Measurements from ENCODE around the gene PRMT7.

The PRMT7 gene

DNA sequence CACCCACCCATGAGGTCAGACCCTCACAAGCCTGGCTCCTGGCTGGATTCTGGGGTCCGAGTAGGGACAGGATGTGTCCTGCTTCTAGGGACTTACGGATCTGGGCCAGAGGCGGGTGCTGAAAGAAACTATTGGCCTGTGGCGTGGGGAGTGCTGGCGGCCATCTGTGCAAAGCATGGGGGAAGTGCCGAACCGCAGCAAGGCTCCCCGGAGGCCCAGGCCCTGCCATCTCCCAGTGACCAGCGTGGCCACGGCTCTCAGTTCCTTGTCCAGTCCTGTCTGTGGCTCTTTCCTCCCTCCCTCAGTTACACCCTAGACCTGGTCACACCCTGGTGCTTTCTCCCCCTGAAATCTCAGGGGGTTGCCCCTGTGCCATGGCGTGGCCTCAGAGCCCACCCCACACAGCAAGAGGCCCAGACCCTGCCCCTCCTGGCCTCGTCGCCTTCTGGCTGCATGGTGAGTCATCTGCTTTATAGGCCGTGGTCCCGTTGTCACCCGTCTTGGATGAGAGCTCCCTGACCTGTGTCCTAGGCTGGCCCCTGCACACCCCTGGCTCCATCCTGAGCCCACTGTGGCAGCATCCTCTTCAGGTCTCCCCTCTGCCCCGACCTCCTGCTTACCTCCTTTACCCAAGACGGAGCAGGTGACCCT, 54.5 kb downstream of the PRMT7 start:
- no peak for DNase-seq

DNA sequence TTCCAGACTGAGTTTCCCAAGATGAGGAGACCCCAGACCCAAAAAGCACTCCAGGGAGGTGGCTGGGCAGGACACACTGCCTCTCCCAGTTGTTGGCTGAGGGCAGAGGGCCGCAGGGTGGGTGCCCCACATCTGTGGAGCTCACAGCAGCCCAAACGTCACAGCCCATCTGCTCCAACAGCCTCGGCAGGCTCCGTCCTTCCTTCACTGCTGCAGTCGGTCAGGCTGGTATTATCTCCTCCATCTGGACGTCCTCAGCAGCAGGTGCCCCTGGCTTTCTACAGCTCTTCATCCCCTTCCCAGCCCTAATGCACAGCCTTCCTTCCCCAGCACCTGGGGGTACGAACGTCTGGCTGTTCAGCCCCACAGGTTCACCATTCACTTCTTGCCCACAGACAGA, 55.2 kb downstream of the PRMT7 start:
- no peak for DNase-seq

DNA sequence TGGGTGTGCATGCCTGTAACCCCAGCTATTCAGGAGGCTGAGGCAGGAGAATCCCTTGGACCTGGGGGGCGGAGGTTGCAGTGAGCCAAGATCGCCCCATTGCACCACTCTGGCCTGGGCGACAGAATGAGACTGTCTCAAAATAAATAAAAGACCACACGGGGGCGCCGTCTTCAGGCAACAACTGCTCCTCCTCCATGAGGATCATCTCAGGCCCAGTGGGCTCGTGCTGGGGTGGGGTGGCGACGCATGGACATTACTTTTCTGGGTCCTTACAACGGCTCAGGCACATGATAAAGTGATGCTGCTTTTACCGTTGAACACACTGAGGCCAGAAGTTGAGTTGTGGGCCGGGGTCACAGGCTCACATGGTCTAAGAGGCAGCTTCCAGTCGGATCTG, 56.2 kb downstream of the PRMT7 start:
- no peak for DNase-seq

DNA sequence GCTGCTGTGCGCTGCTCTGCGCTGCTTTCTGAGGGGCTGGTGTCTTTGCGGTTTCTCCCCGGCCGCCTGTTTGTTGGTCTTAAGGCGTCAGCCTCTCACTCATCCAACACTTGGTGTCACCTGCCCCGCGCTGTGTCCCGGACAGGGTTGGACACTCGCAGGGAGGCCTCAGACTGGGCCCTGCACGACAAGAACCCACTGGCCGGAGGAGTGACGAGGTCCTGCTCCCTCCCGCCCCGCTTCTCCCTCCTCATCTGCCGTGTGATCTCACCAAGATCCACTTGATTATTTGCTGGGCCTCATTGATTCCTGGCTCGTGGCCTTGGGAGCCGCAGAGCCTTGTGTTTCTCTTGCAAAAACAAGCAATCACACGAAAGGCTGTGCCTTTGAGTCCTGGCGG, 56.6 kb downstream of the PRMT7 start:
- no peak for DNase-seq

DNA sequence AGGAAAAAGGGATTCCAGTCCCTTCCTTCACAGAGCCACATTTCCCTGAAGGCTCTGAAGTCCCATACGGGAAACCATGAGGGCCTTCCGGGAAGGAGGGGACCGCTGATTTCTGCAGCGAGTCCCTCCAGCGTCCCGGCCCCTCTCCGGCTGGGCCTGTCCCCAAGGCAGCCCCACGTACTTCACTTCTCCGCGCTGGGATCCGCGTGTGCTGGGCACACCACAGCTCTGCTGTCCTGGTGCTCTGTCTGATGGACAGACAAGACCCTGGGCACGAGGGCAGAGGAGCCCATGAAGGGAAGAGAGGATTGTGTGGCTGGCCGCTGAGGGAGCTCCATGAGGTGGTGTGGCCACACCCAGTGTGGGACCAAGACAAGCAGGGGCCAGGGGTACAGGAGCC, 57.1 kb downstream of the PRMT7 start:
- DNase-seq: no peak

DNA sequence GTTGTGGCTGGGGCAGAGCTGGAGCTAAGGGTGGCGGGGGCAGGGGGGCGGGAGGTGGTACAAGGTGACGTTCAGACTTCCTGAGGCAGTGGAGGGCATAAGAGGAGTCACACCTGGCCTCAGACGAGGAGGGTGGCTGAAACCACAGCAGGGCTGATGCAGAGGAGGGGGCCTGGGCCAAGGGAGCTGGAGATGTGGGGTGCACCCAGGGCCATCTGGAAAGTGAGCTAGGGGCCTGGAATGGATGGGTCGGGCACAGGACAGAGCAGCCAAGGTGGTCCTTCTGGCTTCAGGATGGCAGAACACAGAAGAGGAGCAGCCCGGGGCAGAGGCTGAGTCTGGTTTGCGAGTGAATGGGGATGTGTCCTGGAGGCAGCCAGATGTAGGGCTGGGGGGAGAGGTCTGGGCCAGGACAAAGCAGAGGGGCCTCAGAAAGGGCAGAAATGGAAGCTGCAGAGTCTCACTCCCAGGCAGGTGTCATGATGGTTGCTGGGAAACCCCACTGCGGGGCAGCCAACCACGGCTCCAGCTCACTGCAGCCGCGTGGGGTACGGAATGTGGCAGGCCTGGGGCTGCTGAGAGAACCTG, 57.6 kb downstream of the PRMT7 start:
- DNase-seq: no peak

DNA sequence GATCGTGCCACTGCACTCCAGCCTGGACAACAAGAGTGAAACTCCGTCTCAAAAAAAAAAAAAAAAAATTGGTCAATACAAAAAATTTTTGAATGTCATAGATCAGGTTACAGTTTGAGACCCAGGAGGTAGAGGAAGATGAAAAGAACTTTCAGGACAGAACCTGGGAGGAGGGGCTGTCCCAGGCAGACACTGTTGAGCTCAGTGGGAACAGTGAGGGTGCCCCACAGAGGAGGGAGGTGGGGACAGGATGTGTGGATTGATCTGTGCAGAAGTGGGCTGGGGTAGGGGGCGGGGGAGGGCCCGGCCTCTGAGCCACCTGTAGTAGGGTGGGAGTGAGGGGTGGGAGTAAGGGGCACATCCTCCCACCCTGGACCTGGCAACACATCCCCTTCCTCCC, 58.3 kb downstream of the PRMT7 start:
- DNase-seq: no peak

DNA sequence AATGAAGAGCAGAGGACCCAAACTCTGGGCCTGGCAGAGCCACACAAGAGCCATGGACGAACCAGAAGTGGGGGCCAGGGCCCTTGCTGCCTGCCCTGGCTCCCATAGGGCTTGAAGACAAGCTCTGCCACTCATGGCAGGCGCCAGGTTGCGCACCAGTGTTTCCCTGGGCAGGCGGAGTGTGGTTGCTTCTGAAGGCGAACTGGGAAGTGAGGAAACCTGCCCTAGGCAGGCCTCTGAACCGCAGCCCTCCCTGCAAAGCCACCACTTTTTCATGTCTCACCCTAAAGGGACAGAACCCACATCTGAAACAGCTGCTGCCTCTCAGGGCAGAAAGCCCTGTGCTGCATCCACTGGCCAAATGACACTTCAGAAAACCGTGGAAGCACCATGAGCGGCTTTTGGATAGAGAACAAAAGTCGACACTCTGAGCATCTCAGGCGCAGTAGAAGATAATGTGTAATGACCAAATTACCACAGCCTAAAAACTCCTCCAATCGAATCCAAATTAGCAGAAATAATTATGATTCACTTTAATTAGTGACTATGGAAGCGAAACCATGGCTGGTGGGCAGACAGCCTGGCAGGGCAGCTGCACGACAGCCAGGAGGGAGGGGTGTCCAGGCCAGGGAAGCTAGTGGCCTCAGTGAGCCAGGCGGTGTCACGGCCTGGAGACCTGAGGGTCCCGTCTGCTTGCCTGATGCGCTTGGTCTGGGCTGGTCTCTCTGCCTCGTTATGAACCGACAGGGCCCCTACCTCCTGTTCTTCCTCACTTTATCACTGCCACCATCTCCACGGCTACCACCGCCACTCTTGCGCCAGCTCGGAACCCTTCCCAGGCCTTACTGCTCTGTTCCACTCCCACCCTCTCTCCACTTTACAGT, 59.1 kb downstream of the PRMT7 start:
- no peak for DNase-seq

DNA sequence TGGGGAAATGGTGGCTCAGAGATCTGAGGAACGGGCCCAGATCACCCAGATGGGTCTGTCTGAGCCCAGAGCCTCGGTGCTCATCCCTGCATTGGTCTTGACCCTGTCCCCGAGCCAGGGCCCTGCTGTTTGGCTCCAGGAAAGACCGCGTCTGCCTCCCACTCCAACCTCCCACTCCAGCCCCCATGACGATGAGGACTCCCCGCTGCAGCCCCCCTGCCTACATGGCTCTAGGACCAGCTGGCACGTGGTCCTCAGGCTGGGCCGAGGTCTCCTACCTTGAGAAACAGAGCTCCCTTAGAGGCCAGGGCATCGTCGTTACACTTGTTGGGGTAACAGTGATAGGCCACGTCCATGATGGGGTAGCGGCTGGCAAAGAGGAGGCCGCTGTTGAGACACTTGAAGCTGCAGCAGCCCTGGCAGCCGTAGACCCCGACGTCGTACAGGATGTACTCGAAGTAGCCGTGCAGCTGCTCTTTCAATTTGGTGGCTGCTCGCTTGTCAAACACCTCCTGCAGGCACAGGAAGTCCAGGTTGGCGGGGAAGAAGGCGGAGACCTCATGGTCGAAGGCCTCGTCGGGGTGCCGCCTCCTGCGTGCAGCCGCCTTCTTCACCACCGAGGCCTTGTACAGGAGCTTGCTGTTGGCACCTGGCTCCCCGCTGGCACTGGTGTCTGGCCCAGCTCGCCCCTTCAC, 59.9 kb downstream of the PRMT7 start:
- no peak for DNase-seq

DNA sequence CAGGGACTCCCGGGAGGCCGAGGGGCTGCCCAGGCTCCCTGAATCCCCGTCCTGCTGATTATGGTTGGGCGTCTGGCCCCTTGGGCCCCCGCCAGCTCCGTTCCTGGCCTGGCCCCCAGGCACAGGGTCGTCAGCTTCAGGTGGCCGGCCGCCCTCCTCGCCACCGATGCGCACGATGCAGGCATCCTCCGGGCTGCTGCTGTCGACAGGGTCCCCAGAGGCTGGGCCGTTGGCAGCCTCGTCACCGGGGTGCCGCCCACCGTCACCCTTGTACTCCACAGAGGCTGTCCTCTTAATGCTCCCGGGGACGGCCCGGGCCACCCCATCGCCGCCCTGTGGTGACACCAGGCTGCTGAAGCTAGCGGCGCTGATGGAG, 60.4 kb downstream of the PRMT7 start:
- DNase-seq: no peak

DNA sequence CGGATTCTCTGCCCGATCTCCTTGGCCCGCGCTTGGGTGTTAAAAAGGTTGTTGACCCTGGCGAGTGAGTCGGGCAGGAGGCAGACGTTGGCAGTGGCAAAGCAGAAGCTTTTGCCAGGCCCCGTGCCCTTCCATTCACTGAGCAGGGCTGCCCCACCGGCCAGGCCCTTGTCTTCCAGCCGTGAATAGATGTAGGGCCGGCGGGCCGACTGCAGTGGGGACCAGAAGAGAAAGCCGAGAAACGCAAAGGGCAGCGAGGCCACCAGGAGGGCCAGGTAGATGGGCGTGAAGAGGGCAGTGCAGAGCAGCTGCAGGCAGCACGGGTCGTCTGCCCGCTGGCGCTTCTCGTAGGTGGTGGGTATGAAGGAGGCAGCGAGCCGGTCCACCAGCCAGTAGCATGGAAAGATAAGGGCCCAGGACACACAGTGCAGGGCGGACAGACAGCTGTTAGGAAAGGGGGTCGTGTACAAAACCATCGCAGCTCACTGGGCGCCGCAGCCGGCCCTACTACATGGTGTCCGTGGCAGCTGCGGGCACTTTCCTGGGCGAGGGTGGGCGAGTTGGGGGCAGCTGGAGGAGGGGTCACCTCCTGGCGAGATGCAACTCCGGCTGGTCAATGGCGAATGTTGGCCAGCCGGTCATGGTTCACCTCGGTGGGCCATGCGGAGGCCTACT, 61.0 kb downstream of the PRMT7 start:
- no peak for DNase-seq

DNA sequence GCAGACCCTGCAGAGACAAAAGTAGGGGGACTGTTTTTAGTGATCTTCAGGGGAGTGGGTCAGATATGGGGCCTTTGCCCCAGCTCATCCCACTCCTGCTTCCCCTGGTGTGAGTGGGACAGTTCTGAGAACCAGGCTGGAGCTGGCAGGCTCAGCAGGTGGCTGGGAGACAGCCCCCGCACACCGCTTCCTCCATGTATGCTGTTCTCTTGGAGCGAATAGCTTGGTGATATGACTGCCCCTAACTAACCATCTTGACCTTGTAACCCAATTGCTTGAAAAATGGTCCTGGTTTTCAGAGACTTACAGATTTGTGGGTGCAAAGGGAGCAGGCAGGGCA, 61.5 kb downstream of the PRMT7 start:
- no peak for DNase-seq

DNA sequence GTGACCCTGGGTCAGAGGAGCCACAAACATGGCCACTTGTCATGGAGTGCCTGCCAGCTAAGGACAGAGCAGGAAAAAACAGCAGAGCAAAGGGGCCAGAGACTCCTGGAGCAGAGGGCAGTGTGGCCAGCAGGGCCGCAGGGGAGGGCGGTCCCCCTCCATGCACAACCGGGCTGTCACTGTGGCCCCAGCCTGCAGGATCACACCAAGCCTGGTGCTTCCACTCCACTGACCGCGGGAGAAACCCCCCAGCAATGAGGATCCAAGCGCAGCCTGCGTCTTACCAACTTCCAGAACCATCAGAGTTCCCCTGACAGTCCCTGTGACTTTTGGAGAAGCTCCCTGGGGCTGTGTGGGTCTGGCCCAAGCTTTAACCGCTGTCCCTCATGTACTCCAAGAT, 62.0 kb downstream of the PRMT7 start:
- DNase-seq: no peak

DNA sequence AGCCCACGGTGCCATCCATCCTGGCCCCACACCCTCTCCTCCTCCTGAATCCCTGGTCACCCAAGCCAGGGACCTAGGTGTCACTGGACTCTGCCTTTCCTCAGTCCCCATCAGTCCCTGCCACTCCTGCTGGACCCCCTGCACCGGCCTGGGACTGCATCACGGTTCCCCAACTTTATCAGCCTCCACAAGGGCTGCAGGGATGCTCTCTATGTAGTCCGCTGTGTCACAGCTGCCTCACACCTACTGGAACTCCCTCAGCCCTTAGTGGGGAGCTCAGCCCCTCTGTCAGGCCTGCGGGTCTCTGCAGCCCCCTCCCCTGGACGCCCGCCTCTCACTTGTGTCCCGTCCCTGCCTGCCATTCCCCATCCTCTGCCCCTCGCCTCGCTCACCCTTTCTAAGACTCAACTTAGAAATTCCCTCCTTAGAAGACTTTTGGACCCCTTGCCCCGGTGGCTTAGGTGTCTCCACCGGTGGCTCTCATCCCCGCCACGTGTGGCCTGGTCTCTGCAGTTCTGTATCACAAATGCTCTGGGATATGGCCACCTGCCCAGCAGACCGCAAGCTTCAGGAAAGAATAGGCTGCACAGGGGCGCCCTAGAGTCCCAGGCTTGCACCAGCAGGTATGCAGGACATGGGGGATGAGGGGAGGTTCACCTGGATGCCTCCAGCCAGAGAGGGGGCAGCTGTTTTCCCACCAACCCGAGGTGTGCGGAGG, 62.9 kb downstream of the PRMT7 start:
- DNase-seq: no peak

DNA sequence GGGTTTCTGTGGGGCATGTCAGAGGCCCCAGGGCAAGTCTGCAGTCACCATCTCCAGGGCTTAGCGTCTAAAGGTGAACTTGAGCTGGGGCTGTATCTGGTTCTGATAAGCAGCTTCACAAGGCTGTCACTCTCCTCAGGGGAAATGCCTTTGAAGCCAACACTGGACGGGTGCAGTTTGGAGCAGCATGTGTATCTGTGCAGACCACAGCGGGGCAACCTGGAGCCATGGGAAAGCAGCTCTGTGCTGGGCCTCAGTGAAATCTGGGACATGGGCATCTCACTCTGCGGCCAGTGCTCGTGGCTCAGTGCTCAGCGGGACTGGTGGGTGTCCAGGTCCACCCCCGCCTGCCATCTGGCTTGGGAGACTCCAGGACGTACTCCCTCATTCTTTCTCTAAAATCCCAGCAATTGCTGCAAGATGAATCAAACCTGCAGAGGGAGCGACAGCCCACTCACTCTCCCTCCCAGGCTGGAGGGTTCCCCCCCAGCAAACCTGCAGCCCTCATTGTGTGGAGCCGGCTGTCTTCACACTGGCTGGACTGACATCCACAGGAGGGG, 63.5 kb downstream of the PRMT7 start:
- DNase-seq: no peak

DNA sequence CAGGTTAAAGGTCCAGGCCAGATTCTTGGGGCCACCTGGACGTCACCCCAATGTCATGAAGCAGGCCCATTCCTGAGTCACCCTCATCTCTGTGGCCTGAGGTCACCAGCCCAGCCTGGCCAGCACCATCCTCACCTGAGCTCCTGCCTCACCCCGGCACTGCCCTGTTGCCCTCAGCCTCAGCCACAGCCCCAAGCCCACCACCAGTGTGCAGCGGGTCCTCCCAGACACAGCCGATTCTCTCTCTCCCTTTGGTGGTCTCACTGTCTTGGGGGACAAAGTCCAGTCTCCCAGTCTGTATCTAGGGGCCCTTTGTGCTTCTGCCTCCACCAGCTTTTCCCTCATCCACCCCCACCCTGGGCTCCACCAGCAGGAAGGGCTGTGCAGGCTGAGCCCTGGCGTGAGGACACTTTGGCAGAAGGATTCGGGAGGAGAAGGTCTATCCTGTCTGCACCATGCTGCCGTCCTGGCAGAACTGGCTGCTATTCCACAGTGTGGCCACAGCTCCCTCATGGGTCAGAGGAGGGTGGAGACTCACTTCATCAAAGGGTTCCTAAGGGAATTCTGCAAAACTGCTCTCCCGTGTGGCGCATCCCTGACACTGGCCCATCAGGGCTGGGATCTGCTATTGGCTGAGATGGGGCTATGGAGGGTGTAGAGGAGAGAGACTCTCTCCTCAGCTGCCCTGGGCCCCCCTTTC, 64.3 kb downstream of the PRMT7 start:
- no peak for DNase-seq

DNA sequence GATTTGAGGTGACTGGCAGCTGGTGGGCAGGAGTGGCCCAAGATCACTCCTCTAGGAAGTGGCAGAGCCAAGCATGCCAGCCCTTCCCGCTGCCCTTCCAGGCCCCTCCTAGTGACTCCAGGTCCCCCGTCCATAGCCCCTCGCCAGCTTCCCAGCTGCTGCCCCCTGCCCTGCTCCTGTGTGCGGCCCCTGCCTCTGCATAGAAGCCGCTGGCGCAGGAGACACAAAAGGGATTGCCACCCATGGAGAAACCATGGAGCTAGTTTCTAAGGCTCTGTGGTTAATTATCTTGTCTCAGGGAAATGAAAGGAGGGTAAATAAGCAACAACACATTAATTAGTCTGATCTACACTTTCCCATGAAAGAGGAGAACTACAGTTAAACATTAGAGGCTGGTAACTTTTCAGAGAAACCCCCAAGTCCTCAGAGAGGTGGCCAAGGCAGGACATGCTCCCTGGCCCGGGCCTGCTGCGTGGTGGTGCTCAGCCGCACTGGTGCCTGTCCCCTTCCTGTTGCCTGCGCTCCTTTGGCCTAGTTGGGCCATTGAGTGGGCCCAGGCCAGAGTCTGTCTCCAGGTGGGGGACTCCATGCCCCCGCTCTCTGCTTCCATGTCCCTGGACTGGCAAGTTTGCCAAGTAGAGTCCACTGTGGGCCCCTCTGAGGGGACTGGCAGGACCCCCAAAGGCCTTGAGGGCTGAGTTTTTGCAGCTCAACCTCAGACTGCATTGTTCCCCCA, 65.2 kb downstream of the PRMT7 start:
- no peak for DNase-seq

DNA sequence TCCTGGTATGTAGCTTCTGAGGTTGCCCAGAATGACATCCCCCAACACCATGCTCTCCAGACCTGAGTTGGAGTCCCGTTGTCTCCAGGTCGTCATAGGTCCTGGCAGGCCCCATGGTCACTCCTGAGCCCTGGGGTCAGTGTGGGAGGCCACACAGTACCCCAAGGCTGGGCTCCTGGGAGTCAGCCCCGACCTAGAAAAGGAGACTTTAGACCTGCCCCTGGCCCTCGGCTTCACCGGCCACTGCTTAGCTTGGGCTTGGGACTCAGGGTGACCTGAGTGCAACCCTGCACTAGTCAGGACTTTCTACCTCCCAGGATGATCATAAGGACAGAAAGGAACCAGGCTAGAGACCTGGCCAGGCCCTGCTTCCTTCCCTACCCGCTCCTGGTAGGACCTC, 65.8 kb downstream of the PRMT7 start:
- no peak for DNase-seq

DNA sequence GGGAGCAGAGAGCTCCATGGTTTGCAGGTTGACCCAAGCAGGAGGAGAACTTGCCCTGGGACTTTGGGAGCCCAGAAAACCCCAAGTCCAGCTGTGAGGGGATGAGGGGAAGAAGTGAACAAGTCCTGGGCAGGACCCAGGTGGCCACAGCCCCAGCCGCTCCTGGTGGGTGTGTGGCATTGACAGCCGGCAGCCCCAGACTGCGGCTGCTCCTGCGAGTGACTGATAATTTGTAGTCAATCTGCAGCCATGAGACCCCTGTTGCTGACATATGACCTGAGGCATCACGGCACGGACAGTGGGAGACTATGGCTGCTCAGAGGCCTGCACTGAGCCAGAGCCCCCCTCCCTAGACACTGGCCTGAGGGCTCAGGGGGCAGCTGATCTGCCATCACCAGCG, 66.4 kb downstream of the PRMT7 start:
- DNase-seq: no peak

DNA sequence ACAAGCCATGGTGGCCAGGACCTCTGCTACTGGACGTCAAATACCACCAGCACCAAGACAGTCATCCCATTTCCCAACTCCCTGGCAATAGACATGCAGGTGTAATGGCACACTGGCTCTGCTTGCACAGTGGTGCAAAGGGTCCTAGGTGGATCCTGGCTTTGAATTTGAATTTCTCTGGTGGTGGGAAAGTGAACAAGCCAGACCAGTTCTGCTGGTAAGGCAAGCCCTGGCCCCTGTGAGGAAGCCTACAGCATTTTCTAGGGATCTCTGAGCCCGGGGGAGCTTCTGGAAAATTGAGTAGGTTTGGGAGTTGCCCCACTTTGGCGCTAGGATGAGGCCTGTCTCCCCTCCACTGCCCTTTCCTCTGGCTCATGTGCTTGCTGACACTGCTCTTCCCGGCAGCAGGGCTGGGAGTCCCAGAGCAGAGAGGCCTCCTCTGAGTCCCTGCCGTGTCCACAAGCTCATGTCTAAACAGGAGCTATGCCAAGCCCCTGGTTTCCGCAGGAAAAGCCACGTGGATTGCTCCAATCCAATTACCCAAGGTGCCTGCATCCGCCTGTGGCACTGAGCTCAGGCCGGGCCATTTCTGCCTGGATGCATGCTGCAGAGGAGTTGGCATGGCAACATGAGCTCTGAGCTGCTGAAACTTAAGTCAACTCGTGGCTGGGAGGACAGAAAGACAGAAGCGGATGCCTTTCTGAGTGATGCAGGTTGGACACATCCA, 67.0 kb downstream of the PRMT7 start:
- DNase-seq: no peak

Data from kidney glomerular epithelial cell (primary cell).